ENCODE measurements around the gene CELSR1.

The CELSR1 gene

GRCh38 chr22:46480396-46480795, 57.0 kb downstream of the CELSR1 start:
- Histone ChIP-seq H3K9ac (no peak overlapping the region), H3K36me3 (ENCODE audit: insufficient read depth) (no peaks in the 10 kb centered on the region), H3K4me3 (IDR thresholded peaks at IDR 0.05; ENCODE audit: insufficient read depth, low read depth, low read length) (no peak overlapping the region), H3K4me1 (ENCODE audit: low read depth, poor library complexity, severe bottlenecking) (peaks cover 28% of the 10 kb centered on the region), H3K27ac (no peak overlapping the region), H3K27me3 (ENCODE audit: insufficient read depth, low read depth) (no peaks in the 10 kb centered on the region; the same call in 1 of the 2 replicates), H3K4me2 (no peak overlapping the region), H2AFZ (ENCODE audit: low read depth) (no peak overlapping the region), H3K79me2 (ENCODE audit: insufficient read depth, low read depth) (no peaks in the 10 kb centered on the region), H4K20me1 (ENCODE audit: insufficient read depth) (no peaks in the 10 kb centered on the region)
- TF ChIP-seq CTCF (conservative IDR thresholded peaks at IDR 0.05; ENCODE audit: low read depth, low read length), result no peak

DNA sequence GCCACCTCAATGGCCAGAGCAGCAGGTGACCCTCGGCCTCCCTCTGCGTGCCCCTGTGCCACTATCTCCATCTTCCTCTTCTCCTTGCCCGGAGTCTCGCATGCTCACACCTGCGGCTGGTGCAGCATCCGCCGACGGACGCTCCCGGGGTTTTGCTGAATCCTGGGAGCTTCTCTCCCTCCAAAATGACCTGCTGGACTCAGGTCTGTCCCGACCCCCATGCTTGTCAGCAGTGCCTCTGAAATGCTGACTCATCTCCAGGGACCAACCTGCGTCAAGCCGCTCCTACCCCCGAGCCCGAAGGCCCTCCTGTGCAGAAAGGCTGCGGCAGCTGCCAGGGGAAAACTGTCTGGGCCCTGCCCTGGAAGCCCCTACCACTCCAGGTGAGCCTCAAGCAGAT, 58.4 kb downstream of the CELSR1 start:
- Histone ChIP-seq H3K4me1 (ENCODE audit: low read depth, poor library complexity, severe bottlenecking) (peaks cover 14% of the 10 kb centered on the region), H3K9ac (no peak overlapping the region)
- TF ChIP-seq CTCF (conservative IDR thresholded peaks at IDR 0.05; ENCODE audit: low read depth, low read length), result no peak

DNA sequence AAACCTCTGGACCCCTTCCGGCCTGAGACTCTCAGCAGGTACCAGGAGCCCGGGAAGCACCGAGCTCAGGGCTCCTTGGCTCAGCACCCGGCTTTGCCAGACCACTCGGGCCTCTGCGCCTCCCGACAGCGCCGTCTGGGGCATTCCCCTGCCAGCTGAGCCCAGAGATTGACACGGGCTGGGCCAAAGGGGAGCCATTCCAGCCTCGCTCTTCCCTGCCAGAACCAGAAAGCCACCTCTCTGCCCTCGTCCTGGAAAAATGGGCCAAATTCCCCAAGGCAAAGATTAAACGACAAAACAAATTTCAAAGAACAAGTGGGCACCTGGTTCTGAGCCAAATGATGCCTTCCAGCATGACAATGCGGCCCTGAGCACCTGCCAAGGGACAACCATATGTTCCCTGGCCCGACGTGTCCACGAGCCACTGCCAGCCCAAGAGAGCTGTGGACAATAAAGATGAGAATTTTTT, 59.3 kb downstream of the CELSR1 start:
- Histone ChIP-seq H3K9ac (no peak overlapping the region), H3K36me3 (ENCODE audit: insufficient read depth) (no peaks in the 10 kb centered on the region), H3K79me2 (ENCODE audit: insufficient read depth, low read depth) (no peaks in the 10 kb centered on the region), H3K4me2 (no peak overlapping the region), H3K27me3 (ENCODE audit: insufficient read depth, low read depth) (no peaks in the 10 kb centered on the region; the same call in 1 of the 2 replicates), H3K27ac (no peak overlapping the region), H3K4me1 (ENCODE audit: low read depth, poor library complexity, severe bottlenecking) (peaks cover 7% of the 10 kb centered on the region), H4K20me1 (ENCODE audit: insufficient read depth) (no peaks in the 10 kb centered on the region), H2AFZ (ENCODE audit: low read depth) (no peak overlapping the region), H3K4me3 (IDR thresholded peaks at IDR 0.05; ENCODE audit: insufficient read depth, low read depth, low read length) (no peak overlapping the region)
- no peak for TF ChIP-seq CTCF (conservative IDR thresholded peaks at IDR 0.05; ENCODE audit: low read depth, low read length)

More for the DNA sequence above, 58.4 kb downstream of the CELSR1 start:
- Histone ChIP-seq H3K4me2 (no peak overlapping the region), H4K20me1 (ENCODE audit: insufficient read depth) (no peaks in the 10 kb centered on the region), H3K4me3 (IDR thresholded peaks at IDR 0.05; ENCODE audit: insufficient read depth, low read depth, low read length) (no peak overlapping the region), H3K27ac (no peak overlapping the region), H3K79me2 (ENCODE audit: insufficient read depth, low read depth) (no peaks in the 10 kb centered on the region), H2AFZ (ENCODE audit: low read depth) (no peak overlapping the region), H3K36me3 (ENCODE audit: insufficient read depth) (no peaks in the 10 kb centered on the region), H3K27me3 (ENCODE audit: insufficient read depth, low read depth) (no peaks in the 10 kb centered on the region; the same call in 1 of the 2 replicates)

DNA sequence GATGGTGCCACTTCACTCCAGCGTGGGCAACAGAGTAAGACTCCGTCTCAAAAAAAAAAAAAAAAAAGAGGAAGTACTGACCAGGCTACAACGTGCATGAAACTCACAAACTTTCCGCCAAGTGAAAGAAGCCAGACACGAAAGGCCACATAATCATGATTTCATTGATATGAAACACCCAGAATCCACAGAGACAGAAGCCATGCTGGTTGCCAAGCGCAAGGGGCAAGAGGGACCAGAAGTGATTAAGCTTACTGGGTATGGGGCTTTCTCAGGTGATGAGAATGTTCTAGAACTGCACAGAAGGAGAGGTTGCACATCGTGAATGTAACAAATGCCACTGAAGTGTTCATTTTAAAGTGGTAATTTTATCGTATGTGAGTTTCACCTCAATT, 60.9 kb downstream of the CELSR1 start:
- Histone ChIP-seq H3K27ac (no peak overlapping the region), H2AFZ (ENCODE audit: low read depth) (no peak overlapping the region), H3K4me2 (no peak overlapping the region), H3K79me2 (ENCODE audit: insufficient read depth, low read depth) (no peaks in the 10 kb centered on the region), H3K4me3 (IDR thresholded peaks at IDR 0.05; ENCODE audit: insufficient read depth, low read depth, low read length) (no peak overlapping the region), H3K4me1 (ENCODE audit: low read depth, poor library complexity, severe bottlenecking) (peaks cover 5% of the 10 kb centered on the region), H3K9ac (no peak overlapping the region), H3K27me3 (ENCODE audit: insufficient read depth, low read depth) (peaks cover 3% of the 10 kb centered on the region; the same call in 1 of the 2 replicates), H3K36me3 (ENCODE audit: insufficient read depth) (no peaks in the 10 kb centered on the region), H4K20me1 (ENCODE audit: insufficient read depth) (no peaks in the 10 kb centered on the region)
- no peak for TF ChIP-seq CTCF (conservative IDR thresholded peaks at IDR 0.05; ENCODE audit: low read depth, low read length)
